HG03571 (cell line): Measurements from ENCODE around the gene CFAP157.

Experiments
- ATAC-seq: cut with Tn5 transposase; IDR thresholded peaks from one replicate; pipeline ENCODE4 v1.9.1; 2021; ENCODE audit not compliant: unreplicated experiment

The CFAP157 gene

DNA sequence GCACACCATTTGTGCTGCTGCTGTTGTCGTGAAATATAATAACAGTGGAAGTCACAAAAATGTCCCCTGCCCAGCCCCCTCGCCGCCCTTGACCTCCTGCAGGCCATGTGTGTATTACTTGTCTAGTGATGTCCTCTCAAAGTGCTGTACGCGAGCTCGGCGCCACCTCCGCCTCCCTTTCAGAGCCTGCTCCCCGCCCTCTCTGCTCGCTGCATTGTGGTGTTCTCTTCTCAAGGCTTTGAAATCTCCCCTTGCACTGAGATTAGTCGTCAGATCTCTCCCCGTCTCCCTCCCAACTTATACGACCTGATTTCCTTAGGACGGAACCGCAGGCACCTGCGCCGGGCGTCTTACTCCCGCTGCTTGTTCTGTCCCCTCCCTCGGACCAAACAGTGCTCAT, 14.7 kb upstream of the CFAP157 start:
- ATAC-seq = no peak

- ATAC-seq = no peak
These were observed 13.6 kb upstream of the CFAP157 start for GRCh38 chr9:127693143-127693542.

- ATAC-seq = no peak
These were observed 13.1 kb upstream of the CFAP157 start for GRCh38 chr9:127693697-127694096.

DNA sequence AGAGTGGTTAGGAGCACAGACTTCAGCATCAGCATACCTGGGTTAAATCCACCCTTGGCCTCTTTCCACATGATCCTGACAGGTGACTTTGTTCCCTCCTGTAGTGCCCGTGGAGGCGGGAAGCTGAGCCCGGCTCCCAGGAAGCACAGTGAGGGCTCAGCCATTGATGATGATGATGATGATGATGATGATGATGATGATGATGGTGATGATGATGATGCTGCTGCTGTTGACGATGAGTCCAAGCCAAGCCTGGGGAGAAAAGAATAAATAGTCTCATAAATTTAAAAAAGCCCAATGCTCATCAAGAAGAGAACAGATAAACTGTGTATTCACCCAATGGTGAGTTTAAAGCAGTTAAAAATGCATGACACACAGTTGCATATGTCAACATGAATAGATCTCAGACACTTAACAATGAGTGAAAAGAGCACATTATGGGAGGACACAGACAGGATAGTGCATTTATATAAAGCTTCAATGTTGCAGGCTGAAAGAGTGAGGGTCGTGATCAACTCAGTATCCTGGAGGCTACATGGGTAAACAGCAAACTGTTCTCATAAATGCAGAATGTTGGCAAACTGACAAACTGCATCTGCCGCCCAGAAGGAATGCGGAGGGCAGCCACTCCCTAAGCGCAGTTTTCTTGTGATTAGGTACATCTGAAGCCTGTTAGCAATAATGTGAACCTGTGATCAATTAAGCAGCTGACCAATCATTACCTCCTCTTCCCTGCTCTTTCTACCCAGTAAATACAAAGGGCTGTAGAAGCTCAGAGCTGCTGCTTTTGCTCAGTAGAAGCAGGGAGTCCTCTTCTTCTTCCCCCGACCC, 11.7 kb upstream of the CFAP157 start:
- ATAC-seq = no peak

GRCh38 chr9:127697575-127697974, 9.2 kb upstream of the CFAP157 start:
- no peak for ATAC-seq

DNA sequence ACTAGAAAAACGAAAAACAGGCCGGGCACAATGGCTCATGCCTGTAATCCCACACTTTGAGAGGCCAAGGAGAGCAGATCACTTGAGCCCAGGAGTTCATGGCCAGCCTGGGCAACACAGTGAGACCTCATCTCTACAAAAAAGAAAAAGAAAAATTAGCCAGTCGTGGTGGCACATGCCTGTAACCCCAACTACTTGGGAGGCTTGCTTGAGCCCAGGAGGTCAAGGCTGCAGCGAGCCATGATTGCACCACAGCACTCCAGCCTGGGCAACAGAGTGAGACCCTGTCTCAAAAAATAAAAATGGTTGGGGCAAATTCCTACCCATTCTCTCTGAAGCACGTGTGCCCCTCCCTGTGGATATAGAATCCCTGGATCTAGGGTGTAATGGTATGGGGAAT, 8.4 kb upstream of the CFAP157 start:
- no peak for ATAC-seq

GRCh38 chr9:127698985-127699670, 7.7 kb upstream of the CFAP157 start:
- peak; percentile 85 for ATAC-seq

GRCh38 chr9:127700140-127700539, 6.6 kb upstream of the CFAP157 start:
- no peak for ATAC-seq

GRCh38 chr9:127700594-127701255, 6.1 kb upstream of the CFAP157 start:
- no peak for ATAC-seq

DNA sequence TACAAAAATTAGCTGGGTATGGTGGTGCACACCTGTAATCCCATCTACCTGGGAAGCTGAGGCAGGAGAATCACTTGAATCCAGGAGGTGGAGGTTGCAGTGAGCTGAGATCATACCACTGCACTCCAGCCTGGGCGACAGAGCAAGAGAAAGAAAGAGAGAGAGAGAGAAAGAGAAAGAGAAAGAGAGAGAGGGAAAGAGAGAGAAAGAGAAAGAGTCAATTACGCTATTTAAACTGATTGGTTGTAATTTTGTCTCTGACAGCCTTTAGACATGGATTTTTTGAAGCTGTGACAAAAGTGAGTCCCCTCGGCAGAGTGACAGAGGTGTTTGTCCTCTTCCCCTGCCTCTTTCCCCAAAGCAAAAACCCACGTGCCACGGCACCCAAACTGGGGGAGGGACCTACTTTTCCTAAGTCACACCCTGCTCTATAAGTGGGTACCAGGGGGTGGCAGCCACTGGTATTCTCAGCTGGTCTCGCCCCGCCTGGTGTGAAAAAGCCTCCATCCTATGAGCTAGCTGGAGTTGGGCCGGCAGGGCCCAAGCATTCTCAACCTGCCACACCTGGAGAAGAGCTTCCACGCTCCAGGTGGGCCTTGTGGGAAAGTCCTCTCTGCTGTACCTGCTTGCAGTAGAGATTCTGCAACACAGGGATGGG, 3.4 kb upstream of the CFAP157 start:
- no peak for ATAC-seq

GRCh38 chr9:127705577-127706379, 1.0 kb upstream of the CFAP157 start:
- ATAC-seq = no peak

GRCh38 chr9:127707766-127708165, 978 bp downstream of the CFAP157 start:
- ATAC-seq = no peak

DNA sequence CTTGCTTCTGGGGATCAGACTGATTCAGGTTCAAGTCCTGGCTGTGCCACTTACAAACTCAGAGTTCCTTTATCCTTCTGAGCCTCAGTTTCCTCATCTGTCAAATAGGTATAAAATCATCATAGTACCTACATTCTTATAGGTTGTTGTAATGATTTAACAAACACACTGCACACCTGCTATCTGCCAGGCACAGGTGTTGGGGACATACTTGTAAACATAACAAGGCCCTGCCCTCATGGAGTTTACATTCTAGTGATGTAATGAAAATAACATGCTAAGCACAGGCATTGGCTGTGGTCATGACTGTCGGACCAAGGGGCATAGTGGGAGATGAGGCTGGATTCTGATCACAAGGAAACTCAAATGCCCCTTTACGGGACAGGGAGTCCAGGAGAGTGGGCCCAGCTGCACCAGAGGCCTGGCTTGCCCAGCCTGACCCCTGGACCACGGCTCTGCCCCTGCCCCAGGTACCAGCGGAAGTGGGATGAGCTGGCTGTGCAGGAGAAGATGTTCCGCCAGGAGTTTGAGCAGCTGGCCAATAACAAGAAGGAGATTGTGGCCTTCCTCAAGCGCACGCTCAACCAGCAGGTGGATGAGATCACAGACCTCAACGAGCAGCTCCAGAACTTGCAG, 2.3 kb downstream of the CFAP157 start:
- ATAC-seq = no peak

GRCh38 chr9:127710204-127710783, 3.5 kb downstream of the CFAP157 start:
- no peak for ATAC-seq

GRCh38 chr9:127711226-127711701, 4.5 kb downstream of the CFAP157 start:
- ATAC-seq = no peak

DNA sequence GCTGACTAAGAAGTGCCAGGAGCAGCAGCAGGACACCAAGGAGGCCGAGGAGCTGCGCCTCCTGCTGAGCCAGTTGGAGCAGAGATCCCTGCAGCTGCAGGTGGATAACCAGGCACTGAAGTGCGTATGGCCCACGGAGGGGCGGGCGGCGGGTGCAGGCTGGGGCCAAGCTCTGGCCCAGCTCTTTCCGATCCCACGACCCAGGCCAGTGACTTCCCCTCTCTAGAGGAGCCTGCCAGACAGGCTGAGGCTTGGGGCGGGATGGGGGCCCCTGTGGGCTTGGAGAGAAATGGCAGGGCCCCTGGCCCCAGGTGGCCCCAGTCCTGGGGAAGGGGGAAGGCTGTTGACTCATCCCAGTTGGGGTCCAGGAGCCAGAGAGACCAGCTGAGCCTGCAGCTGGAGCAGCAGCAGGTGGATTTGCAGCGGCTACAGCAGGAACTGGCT, 5.1 kb downstream of the CFAP157 start:
- ATAC-seq = no peak

DNA sequence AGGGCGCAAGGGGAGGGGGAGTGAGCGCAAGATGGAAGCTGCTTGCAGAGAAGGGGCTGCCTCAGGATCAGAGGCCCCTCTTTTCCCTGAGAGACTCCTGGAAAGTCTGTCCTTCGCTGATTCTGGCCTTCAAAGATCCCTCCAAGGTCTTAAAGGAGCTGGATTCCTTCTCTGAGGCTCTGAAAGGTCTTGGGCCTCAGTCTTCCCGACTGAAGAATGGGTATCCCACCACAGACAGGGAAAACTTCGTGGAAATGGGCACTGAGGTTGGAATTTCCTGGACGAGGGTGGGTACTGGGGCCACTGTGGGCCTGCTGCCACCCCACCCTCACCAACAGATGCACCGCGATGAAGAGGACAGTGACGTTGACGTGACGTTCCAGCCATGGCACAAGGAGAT, 5.6 kb downstream of the CFAP157 start:
- ATAC-seq = no peak

- no peak for ATAC-seq
These were observed 6.1 kb downstream of the CFAP157 start for GRCh38 chr9:127712867-127713266.

DNA sequence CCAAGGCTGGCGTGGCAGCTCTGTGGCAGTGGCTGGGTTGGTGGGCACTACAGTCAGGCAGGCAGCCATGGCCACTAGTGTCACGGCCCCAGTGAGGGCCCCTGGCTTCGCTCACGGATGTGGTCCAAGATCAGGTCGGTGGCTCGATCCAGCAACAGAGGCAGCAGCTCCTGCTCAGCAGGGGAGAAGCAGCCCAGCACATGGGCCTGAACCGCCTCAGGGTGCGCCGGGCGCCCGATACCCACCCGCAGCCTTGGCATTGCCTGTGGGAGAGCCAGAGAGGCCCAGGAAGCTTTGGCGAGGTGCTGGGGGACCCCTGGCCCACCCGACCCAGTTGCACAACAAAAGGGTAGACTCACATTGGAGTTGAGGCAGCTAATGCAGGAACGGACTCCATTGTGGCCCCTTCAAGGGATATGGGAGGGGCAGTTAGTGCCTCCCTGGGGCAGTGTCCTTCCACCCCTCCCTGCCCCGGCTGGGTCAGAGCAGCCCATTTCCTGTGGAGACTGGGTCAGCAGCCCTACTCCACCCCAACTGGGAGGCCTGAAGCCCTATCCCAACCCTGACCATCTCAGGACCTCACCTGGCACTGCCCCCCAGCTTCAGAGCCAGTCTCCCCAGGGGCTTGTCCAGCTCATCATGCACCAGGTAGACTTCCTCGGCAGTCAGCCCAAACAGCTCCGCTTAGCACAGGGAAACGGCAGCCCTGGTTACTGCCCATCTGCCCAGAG, 7.4 kb downstream of the CFAP157 start:
- no peak for ATAC-seq
